Adrenal gland (tissue), 12 donors: ENCODE data around the gene ERCC6L2. TPM values are rescaled to one million over a fixed set of nuclear protein-coding genes. Genes with fewer than 3 reads are reported as not detected.

Experiments
- DNase-seq, 7 donors: peaks; one replicate each; pipeline ENCODE4 v3.0.0-alpha.2; 2019 to 2020
- H3K27ac ChIP-seq, 5 donors: fragments of 200-600 bp; sonication (generic) in 4 of 5; 1 replicate in 3 of 5; 2 replicates in 2 of 5; pipeline versions ENCODE4 v1.5.1 to v1.8.0; 2016 to 2020; ENCODE audit warnings: mild to moderate bottlenecking in 1 of 5
- H3K27me3 ChIP-seq: fragments of 200-600 bp; 2 replicates; pipeline ENCODE4 v1.8.0; 2021
- H3K36me3 ChIP-seq, 2 donors: fragments of 200-600 bp; replicated peaks in 1 of 2; 1 replicate in 1 of 2; 2 replicates in 1 of 2; pipeline versions ENCODE4 v1.5.1 to v1.8.0; 2018 to 2022
- H3K4me1 ChIP-seq, 2 donors: fragments of 200-600 bp; replicated peaks in 1 of 2; 1 replicate in 1 of 2; 2 replicates in 1 of 2; pipeline versions ENCODE4 v1.5.1 to v1.8.0; 2018 to 2021
- H3K4me3 ChIP-seq, 4 donors: fragments of 200-600 bp; sonication (generic) in 3 of 4; one replicate each; pipeline ENCODE4 v1.5.1; 2016 to 2018
- H3K9me3 ChIP-seq, 3 donors: fragments of 200-600 bp; sonication (generic) in 1 of 3; replicated peaks in 1 of 3; 1 replicate in 2 of 3; 2 replicates in 1 of 3; pipeline versions ENCODE4 v1.5.1 to v1.8.0; 2016 to 2021
- POLR2A ChIP-seq, 2 donors: fragments of 450-650 bp; IDR thresholded peaks; one replicate each; pipeline ENCODE4 v1.6.1; 2017; ENCODE audit warnings: antibody characterized with exemption in 2 of 2, mild to moderate bottlenecking in 2 of 2, moderate library complexity in 1 of 2
- WGBS, 4 donors: extraction: QIAGEN DNeasy Blood & Tissue Kit in 2 of 4; methylation state at CpG; one replicate each; pipeline versions ENCODE4 v1.1.5 to v1.1.7; 2013 to 2017; 5-methylcytosine and 5-hydroxymethylcytosine counted together
- intact Hi-C, 2 donors: fragments of 100-400 bp; cut with DNase I; formaldehyde crosslinking; loops; one replicate each; pipeline versions ENCODE4 v1.14.1 to v1.15.0; 2022 to 2023
- polyA plus RNA-seq, 3 donors: library from polyadenylated mRNA; stranded (reverse); fragments of 200-250 nt in 2 of 3; fragments of 350-450 nt in 1 of 3; fragmentation: Illumina TruSeq in 1 of 3; extraction: RNeasy Lipid Tissue Mini Kit (QIAGEN cat#74804) in 1 of 3; gene quantifications; one replicate each; pipeline ENCODE4 v1.2.3, GENCODE V29; 2013 to 2014
- total RNA-seq, 9 donors: library from RNA; depleted of rRNA in 4 of 9; stranded (reverse); fragments of >200 nt in 4 of 9; fragments of 120-200 nt in 1 of 9; fragmentation: NEBNext Ultra II Directional in 1 of 9; extraction: Animal tissue kit (Norgen Biotek cat#: 25700) in 1 of 9; gene quantifications; one replicate each; pipeline versions ENCODE4 v1.1.0 to v1.2.4, GENCODE V29; 2013 to 2023
- TF ChIP-seq, protein P1 (sequence below), 6 experiments: fragments of 450-650 bp in 4 of 6; fragments of 200-600 bp in 2 of 6; sonication (generic) in 1 of 6; IDR thresholded peaks; 1 replicate in 5 of 6; 2 replicates in 1 of 6; pipeline versions ENCODE4 v1.5.1 to v1.8.0; 2016 to 2021; ENCODE audit warnings: antibody characterized with exemption in 6 of 6, mild to moderate bottlenecking in 2 of 6, moderate library complexity in 1 of 6
- donor health status: healthy with polysubstance abuse.
- donor health status: Bipolar disorder and iron deficiency.
- donor health status: DM: yes; HTN: yes; CAD: no.
- donor health status: DM: no; HTN: no; CAD: no.
- donor health status: DM: no; HTN: no; CAD: no.
- donor health status: DM: yes; HTN: yes; CAD: no.

Gene ERCC6L2
- total and polyA plus RNA-seq, 12 donors = 5.6 to 93.2 (median 47.4) TPM

- Histone ChIP-seq H3K4me1 (peaks cover 5 to 19% of the 10 kb centered on the region in 2 donors), H3K36me3 (no peaks in the 10 kb centered on the region), H3K4me3 (no peak overlapping the region), H3K9me3 (no peaks in the 10 kb centered on the region), H3K27ac (no peak overlapping the region), H3K27me3 (no peaks in the 10 kb centered on the region)
- intact Hi-C loops = no loop called here
- no peak for DNase-seq
- TF ChIP-seq POLR2A (IDR thresholded peaks at IDR 0.05) = no peak
- TF ChIP-seq, protein P1, sequence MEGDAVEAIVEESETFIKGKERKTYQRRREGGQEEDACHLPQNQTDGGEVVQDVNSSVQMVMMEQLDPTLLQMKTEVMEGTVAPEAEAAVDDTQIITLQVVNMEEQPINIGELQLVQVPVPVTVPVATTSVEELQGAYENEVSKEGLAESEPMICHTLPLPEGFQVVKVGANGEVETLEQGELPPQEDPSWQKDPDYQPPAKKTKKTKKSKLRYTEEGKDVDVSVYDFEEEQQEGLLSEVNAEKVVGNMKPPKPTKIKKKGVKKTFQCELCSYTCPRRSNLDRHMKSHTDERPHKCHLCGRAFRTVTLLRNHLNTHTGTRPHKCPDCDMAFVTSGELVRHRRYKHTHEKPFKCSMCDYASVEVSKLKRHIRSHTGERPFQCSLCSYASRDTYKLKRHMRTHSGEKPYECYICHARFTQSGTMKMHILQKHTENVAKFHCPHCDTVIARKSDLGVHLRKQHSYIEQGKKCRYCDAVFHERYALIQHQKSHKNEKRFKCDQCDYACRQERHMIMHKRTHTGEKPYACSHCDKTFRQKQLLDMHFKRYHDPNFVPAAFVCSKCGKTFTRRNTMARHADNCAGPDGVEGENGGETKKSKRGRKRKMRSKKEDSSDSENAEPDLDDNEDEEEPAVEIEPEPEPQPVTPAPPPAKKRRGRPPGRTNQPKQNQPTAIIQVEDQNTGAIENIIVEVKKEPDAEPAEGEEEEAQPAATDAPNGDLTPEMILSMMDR (IDR thresholded peaks at IDR 0.05) = no peak
Observed at GRCh38 chr9:95831810-95832209, 43.7 kb upstream of the ERCC6L2 start.

DNA sequence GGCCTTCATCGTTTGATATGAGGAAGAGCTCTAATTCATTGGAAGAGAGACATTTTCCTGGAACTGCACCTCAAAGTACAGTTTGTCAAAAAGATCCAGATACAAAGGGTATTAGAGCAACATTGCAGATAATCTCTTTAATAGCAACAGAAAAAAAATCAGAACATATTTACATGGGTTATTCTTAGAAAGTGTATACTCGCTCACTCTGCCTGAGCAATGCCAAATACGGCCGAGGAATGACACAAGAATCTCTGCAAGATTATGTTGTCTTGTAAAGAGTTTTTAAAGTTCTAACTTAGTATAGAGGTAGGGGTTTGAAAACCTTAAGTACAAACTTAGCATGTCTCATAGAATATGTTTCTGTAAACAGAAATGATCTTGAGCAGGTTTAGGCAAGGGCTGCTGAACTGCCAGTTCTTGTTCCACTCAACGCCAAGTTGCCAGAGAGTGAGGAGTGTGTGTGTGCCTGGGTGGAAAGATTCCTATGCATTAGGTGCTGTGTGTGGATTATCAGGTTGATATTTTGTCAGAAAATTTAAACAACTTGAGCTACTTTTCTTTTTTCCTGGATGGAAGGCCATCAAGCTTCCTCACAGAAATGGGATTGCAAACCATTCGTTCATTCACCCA lies 41.8 kb upstream of the ERCC6L2 start:
- TF ChIP-seq, protein P1 (IDR thresholded peaks at IDR 0.05) = no peak
- TF ChIP-seq POLR2A (IDR thresholded peaks at IDR 0.05) = no peak
- 63 to 69% (median 66%) methylated on average over 6 of the region's 6 CpGs for WGBS, 4 donors

GRCh38 chr9:95834281-95834907 lies 41.1 kb upstream of the ERCC6L2 start:
- 73 to 90% (median 81%) methylated on average over 3 of the region's 3 CpGs for WGBS, 4 donors

More for the DNA sequence above, 41.8 kb upstream of the ERCC6L2 start:
- intact Hi-C loops = no loop called here
- Histone ChIP-seq H3K4me1 (peaks cover 5 to 19% of the 10 kb centered on the region in 2 donors), H3K27ac (no peak overlapping the region), H3K27me3 (no peaks in the 10 kb centered on the region), H3K4me3 (no peak overlapping the region), H3K36me3 (no peaks in the 10 kb centered on the region), H3K9me3 (no peaks in the 10 kb centered on the region)
- DNase-seq = no peak

GRCh38 chr9:95835393-95835792 lies 40.1 kb upstream of the ERCC6L2 start:
- Histone ChIP-seq H3K4me3 (no peak overlapping the region), H3K36me3 (no peaks in the 10 kb centered on the region), H3K9me3 (no peaks in the 10 kb centered on the region), H3K4me1 (peaks cover 5 to 19% of the 10 kb centered on the region in 2 donors), H3K27me3 (no peaks in the 10 kb centered on the region), H3K27ac (no peak overlapping the region)
- 50 to 70% (median 64%) methylated on average over 2 of the region's 2 CpGs for WGBS, 4 donors
- DNase-seq = no peak
- TF ChIP-seq, protein P1 (IDR thresholded peaks at IDR 0.05) = no peak
- TF ChIP-seq POLR2A (IDR thresholded peaks at IDR 0.05) = no peak
- intact Hi-C loops = no loop called here

More at GRCh38 chr9:95834281-95834907, 41.1 kb upstream of the ERCC6L2 start:
- Histone ChIP-seq H3K36me3 (no peaks in the 10 kb centered on the region), H3K4me3 (no peak overlapping the region), H3K9me3 (no peaks in the 10 kb centered on the region), H3K27me3 (no peaks in the 10 kb centered on the region), H3K4me1 (peaks cover 5 to 19% of the 10 kb centered on the region in 2 donors), H3K27ac (no peak overlapping the region)
- no peak for TF ChIP-seq POLR2A (IDR thresholded peaks at IDR 0.05)
- TF ChIP-seq, protein P1 (IDR thresholded peaks at IDR 0.05) = no peak
- intact Hi-C loops = no loop called here
- DNase-seq = no peak
